ENCODE results near the gene CRISPLD2.

CRISPLD2 gene

DNA sequence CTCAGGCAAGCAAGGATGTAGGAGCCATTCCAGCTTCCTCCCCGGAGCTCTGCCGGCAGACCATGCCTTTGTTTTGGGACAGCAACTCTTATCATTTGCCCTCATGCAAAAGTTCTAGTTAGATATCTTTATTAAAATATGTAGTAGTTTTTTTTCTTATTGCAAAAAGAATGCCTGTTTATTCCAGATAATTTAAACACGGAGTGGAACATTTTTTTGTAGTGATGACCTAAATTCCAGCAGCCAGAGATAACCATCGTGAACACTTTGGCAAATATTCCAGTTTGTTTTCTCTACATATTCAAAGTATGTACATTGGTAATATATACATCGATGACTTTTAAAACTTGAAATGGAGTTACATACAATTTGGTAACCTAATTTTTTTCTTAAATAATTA is 54.8 kb downstream of the CRISPLD2 start:
- H3K4me3 ChIP-seq (ENCODE audit: low read depth, low read length): no peak overlapping the region
- TF ChIP-seq, protein P1, sequence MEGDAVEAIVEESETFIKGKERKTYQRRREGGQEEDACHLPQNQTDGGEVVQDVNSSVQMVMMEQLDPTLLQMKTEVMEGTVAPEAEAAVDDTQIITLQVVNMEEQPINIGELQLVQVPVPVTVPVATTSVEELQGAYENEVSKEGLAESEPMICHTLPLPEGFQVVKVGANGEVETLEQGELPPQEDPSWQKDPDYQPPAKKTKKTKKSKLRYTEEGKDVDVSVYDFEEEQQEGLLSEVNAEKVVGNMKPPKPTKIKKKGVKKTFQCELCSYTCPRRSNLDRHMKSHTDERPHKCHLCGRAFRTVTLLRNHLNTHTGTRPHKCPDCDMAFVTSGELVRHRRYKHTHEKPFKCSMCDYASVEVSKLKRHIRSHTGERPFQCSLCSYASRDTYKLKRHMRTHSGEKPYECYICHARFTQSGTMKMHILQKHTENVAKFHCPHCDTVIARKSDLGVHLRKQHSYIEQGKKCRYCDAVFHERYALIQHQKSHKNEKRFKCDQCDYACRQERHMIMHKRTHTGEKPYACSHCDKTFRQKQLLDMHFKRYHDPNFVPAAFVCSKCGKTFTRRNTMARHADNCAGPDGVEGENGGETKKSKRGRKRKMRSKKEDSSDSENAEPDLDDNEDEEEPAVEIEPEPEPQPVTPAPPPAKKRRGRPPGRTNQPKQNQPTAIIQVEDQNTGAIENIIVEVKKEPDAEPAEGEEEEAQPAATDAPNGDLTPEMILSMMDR (IDR thresholded peaks at IDR 0.05; ENCODE audit: low read depth, low read length): no peak

DNA sequence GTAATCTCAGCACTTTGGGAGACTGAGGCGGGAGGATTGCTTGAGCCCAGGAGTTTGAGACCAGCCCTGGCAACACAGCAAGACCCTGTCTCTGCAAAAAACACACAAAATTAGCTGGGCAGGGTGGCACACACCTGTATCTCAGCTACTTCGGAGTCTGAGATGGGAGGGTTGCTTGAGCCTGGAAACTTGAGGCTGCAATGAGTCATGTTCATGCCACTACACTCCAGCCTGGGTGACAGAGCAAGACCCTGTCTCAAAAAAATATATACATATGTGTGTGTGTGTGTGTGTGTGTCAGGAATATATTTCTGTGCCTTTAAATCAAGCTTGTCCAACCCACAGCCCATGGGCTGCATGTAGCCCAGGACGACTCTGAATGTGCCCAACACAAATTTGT is 55.2 kb downstream of the CRISPLD2 start:
- TF ChIP-seq, protein P1 (IDR thresholded peaks at IDR 0.05; ENCODE audit: low read depth, low read length): no peak

DNA sequence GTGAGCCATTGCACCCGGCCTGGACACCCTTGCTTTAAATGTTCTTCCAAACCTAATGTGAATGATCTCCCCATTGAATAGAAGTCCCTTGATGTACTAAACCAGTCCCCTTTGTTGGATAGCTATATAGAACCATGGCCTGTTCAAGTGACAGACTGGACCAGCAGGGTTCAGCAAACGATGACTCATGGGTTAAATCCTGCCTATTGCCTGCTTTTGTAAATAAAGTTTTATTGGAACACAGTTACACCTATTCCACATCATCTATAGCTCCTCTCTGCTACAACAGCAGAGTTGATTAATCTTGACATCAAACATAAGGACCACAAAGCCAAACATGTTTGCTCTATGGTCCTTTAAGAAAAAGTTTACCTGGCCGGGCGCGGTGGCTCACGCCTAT is 56.1 kb downstream of the CRISPLD2 start:
- no peak overlapping the region for H3K4me3 ChIP-seq (ENCODE audit: low read depth, low read length)
- TF ChIP-seq, protein P1 (IDR thresholded peaks at IDR 0.05; ENCODE audit: low read depth, low read length): no peak

More for the DNA sequence above, 55.2 kb downstream of the CRISPLD2 start:
- H3K4me3 ChIP-seq (ENCODE audit: low read depth, low read length): no peak overlapping the region

DNA sequence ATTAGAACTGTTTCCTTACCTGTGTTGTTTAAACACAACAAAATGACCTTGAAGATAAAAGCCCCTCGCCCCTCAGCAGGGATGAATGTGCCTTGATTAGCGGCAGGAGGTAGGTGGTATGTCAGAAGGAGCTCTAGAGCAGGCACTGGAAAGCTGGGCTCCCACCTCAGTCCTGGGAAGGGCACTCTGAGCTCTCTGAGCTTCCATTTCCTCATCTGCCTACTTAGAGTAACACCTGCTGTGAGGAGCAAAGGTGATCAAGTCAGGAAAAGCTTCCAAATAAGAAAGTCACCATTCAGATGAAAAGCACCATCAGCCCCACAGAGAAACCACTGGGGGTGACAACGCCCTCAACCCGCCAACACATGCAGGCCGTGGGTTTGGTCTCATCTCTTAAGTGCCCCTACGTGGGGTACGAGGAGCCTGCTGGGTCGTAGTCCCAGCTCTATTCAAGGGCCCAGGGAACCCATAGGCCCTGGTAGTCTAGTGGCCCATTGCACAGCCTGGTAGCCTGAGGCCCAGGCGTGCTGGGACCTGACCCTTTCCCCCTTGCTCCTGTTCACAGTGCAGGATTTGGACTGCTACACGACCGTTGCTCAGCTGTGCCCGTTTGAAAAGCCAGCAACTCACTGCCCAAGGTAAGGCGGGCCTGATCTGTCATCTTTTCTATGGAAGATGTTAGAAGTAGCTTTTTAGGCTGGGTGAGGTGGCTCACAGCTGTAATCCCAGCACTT is 57.3 kb downstream of the CRISPLD2 start:
- TF ChIP-seq, protein P1 (IDR thresholded peaks at IDR 0.05; ENCODE audit: low read depth, low read length): no peak
- H3K4me3 ChIP-seq (ENCODE audit: low read depth, low read length): no peak overlapping the region

DNA sequence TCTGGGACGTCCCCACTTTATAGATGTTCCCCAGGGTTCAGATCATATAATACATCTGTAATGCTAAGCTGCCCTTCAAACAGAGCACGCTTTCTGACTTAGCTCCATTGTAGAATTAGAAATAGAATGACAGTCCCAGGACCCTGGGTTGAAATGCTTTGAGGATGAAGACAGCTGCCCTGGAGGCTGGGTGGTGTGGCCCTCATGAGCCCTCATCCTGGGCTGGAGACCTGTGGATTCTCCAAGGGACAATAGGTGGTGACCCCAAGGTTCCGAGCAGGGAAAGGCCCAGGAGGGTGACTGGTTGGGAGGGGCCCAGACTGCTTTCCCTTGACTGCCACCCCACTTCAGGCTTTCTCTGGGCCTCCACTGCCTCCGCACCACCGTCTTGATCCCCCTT is 59.0 kb downstream of the CRISPLD2 start:
- no peak overlapping the region for H3K4me3 ChIP-seq (ENCODE audit: low read depth, low read length)
- TF ChIP-seq, protein P1 (IDR thresholded peaks at IDR 0.05; ENCODE audit: low read depth, low read length): no peak

DNA sequence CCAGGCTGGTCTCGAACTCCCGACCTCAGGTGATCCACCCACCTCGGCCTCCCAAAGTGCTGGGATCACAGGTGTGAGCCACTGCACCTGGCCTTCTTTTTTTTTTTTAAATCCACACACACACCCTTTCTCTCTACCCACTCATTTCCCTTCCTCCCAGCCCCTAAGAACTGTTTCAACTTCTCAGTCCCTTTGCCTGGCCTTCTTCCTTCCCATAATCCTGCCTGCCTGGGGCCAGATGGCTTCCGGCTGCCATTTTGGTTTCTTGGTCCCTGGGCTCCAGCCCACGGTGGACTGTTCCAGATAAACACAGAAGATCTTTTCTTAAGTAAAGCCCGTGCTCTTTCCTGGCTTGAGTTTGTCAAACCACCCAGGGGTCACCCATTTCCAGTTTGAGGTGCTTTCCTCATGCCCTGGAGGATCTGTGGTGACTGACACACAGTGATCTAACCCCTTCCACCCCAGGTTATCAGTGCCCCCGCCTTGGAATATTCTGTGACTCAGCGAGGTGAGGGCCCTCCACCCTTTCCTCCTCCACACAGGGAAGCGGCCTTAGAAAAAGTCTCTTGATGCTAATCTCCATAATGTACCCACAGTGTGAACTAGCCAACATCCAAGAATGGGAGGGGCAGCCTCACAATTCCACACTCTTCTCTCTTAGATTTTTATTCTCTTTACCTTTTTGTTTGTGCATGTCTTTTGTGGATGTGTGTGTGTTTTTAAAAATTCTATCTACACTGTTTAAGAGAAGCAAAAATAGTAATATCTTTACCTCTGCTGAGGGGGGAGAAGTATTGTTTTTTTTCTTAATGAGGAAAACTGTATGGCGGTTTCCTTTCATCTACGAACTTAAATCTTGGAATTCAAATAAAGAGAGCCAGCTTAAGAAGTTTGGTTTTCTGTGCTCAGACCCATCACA is 60.0 kb downstream of the CRISPLD2 start:
- TF ChIP-seq, protein P1 (IDR thresholded peaks at IDR 0.05; ENCODE audit: low read depth, low read length): no peak

More for the DNA sequence above, 60.0 kb downstream of the CRISPLD2 start:
- no peak overlapping the region for H3K4me3 ChIP-seq (ENCODE audit: low read depth, low read length)

Measured in WI38 (cell line).